Osteocyte (in vitro differentiated cells): ENCODE measurements around the gene RUVBL1. TPM values are rescaled to one million over a fixed set of nuclear protein-coding genes. Genes with fewer than 3 reads are reported as not detected.

Source experiments
- DNase-seq: peaks from one replicate; pipeline ENCODE4 v3.0.0; 2021; ENCODE audit warnings: mixed read lengths; ENCODE audit not compliant: unreplicated experiment; ENCODE audit errors: extremely low spot score
- H3K27ac Mint-ChIP-seq: one replicate; pipeline ENCODE4 v1.8.0; 2021; ENCODE audit warnings: mild to moderate bottlenecking, mixed read lengths; ENCODE audit not compliant: unreplicated experiment
- H3K27me3 Mint-ChIP-seq: one replicate; pipeline ENCODE4 v1.8.0; 2021; ENCODE audit warnings: mixed read lengths; ENCODE audit not compliant: unreplicated experiment
- H3K36me3 Mint-ChIP-seq: one replicate; pipeline ENCODE4 v1.8.0; 2021; ENCODE audit warnings: mixed read lengths; ENCODE audit not compliant: unreplicated experiment
- H3K4me1 Mint-ChIP-seq: one replicate; pipeline ENCODE4 v1.8.0; 2021; ENCODE audit warnings: mixed read lengths; ENCODE audit not compliant: unreplicated experiment
- H3K4me3 Mint-ChIP-seq: one replicate; pipeline ENCODE4 v1.8.0; 2021; ENCODE audit warnings: mild to moderate bottlenecking, moderate library complexity, mixed read lengths; ENCODE audit not compliant: unreplicated experiment
- H3K9me3 Mint-ChIP-seq: one replicate; pipeline ENCODE4 v1.8.0; 2021; ENCODE audit warnings: mixed read lengths; ENCODE audit not compliant: unreplicated experiment
- total RNA-seq: library from RNA; stranded (reverse); gene quantifications from 2 replicates; pipeline ENCODE4 v1.2.1, GENCODE V29; 2021
- TF ChIP-seq, protein P1 (sequence below): fragments of 200-600 bp; sonication (generic); IDR thresholded peaks from 2 replicates; pipeline ENCODE4 v1.5.0; 2021; ENCODE audit warnings: antibody characterized with exemption, mild to moderate bottlenecking, moderate library complexity

Gene RUVBL1
- total RNA-seq, 1 donor from 2014 or later: 34.3 TPM

DNA sequence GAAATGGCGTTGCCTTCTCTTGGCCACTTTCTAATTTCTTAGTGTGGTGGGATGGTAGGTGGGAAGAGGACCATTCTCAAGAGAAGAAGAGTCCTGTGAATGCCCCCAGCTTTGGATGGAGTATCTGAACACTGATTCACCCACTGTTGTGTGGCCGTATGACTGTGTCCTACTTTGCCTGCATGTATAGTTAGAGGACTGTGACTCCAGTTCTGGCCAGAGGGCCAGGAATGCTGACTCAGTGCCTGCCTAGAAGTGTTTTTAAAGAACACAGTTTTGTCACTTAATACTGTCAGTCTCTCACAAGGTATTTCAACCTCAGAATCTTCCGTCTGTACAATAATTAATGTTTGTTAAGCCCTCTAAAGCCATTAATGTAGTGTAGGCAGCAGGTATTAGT, 69.2 kb downstream of the RUVBL1 start:
- H3K4me1 Mint-ChIP-seq: peaks cover 42% of the 10 kb centered on the region
- peaks cover 30% of the 10 kb centered on the region for H3K36me3 Mint-ChIP-seq
- no peaks in the 10 kb centered on the region for H3K9me3 Mint-ChIP-seq
- peak overlapping the region; percentile 94 for H3K4me3 Mint-ChIP-seq
- H3K27me3 Mint-ChIP-seq: no peaks in the 10 kb centered on the region
- TF ChIP-seq, protein P1, sequence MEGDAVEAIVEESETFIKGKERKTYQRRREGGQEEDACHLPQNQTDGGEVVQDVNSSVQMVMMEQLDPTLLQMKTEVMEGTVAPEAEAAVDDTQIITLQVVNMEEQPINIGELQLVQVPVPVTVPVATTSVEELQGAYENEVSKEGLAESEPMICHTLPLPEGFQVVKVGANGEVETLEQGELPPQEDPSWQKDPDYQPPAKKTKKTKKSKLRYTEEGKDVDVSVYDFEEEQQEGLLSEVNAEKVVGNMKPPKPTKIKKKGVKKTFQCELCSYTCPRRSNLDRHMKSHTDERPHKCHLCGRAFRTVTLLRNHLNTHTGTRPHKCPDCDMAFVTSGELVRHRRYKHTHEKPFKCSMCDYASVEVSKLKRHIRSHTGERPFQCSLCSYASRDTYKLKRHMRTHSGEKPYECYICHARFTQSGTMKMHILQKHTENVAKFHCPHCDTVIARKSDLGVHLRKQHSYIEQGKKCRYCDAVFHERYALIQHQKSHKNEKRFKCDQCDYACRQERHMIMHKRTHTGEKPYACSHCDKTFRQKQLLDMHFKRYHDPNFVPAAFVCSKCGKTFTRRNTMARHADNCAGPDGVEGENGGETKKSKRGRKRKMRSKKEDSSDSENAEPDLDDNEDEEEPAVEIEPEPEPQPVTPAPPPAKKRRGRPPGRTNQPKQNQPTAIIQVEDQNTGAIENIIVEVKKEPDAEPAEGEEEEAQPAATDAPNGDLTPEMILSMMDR: no peak
- peak; percentile 46 for DNase-seq
- peak overlapping the region; percentile 93 for H3K27ac Mint-ChIP-seq

- DNase-seq: peak; percentile 13
- Mint-ChIP-seq H3K4me1 (peaks cover 42% of the 10 kb centered on the region), H3K4me3 (peak overlapping the region; percentile 94), H3K27ac (peak overlapping the region; percentile 93), H3K27me3 (peaks cover 2% of the 10 kb centered on the region), H3K9me3 (no peaks in the 10 kb centered on the region), H3K36me3 (peaks cover 29% of the 10 kb centered on the region)
- TF ChIP-seq, protein P1: no peak
These were observed 70.0 kb downstream of the RUVBL1 start for GRCh38 chr3:128053614-128054013.

DNA sequence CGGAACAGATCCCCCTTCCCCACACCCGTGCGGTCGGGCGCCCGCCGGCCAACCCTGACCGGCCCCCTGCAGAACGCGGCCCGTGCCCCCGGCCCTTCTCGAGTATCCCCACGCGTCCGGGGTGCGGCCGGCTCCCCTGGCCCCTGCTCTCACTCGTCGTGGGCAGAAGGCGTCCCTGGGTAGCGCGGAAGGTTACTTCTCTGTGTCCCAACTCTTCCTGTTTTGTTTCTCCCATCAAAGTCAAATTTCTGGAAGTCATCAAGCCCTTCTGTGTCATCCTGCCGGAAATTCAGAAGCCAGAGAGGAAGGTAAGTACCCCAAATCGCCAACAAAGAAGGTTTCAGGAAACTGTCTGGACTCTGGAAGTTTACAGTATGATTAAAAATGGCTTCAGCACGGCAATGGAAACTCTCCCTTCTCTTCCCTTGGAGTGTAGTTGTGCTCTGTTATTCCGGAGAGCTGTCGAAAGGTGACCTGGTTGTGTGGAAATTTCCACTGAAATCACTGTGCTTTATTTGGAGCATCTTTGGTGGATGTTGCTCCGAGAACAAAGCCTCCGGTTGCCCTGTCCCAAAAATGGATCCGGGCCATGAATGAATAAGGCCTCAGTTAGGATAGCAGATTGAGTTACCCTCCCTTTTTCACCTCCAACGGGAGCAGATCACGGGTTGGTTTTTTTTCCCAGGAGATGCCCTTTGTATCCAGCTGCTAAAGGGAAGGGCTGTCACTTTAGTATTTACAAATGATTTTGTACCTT, 70.8 kb downstream of the RUVBL1 start:
- H3K27ac Mint-ChIP-seq: peak overlapping the region; percentile 93
- H3K36me3 Mint-ChIP-seq: peaks cover 29% of the 10 kb centered on the region
- TF ChIP-seq, protein P1: no peak
- H3K4me1 Mint-ChIP-seq: peaks cover 42% of the 10 kb centered on the region
- peak; percentile 10 for DNase-seq
- H3K4me3 Mint-ChIP-seq: peak overlapping the region; percentile 94
- peaks cover 7% of the 10 kb centered on the region for H3K27me3 Mint-ChIP-seq
- no peaks in the 10 kb centered on the region for H3K9me3 Mint-ChIP-seq

GRCh38 chr3:128051837-128052594, 71.6 kb downstream of the RUVBL1 start, which contains the start of gene SEC61A1:
Gene SEC61A1, plus strand, starts transcription at chr3:128052437. Its CDS starts 116 bp downstream, at chr3:128052553.
- DNase-seq: peak; percentile 99
- H3K27me3 Mint-ChIP-seq: peaks cover 13% of the 10 kb centered on the region
- peaks cover 42% of the 10 kb centered on the region for H3K4me1 Mint-ChIP-seq
- peak within 1 kb of the TSS; percentile 95 for H3K27ac Mint-ChIP-seq
- TF ChIP-seq, protein P1: no peak
- H3K36me3 Mint-ChIP-seq: peaks cover 26% of the 10 kb centered on the region
- no peaks in the 10 kb centered on the region for H3K9me3 Mint-ChIP-seq
- H3K4me3 Mint-ChIP-seq: peak within 1 kb of the TSS; percentile 96

DNA sequence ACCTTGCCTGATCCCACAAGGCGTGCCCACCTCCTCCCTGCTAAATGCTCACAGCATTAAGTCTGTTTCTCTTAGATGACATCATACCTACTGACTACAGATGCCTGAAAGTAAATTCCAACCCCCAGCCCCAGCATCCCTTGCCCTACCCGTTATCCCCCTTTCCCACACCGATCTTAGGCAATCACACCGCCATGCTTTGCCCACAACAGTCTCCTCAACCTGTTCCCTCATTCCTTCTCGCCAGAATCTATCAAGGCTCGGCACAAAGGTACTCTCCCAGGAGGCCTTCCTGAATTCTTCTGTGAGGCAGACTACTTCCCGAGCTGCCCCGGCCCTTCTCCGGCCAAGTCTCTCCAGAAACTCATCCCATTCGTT, 72.2 kb downstream of the RUVBL1 start:
- TF ChIP-seq, protein P1: no peak
- peaks cover 24% of the 10 kb centered on the region for H3K36me3 Mint-ChIP-seq
- peak; percentile 83 for DNase-seq
- H3K9me3 Mint-ChIP-seq: no peaks in the 10 kb centered on the region
- H3K27ac Mint-ChIP-seq: peak overlapping the region; percentile 95
- H3K4me3 Mint-ChIP-seq: peak overlapping the region; percentile 96
- H3K27me3 Mint-ChIP-seq: peaks cover 18% of the 10 kb centered on the region
- H3K4me1 Mint-ChIP-seq: peaks cover 42% of the 10 kb centered on the region
